Bronchial epithelial cell (primary cell): ENCODE measurements around the gene FNIP1. TPM values are rescaled to one million over a fixed set of nuclear protein-coding genes. Genes with fewer than 3 reads are reported as not detected.
A peak's percentile ranks its signal among the peaks of the same experiment; 100 is the strongest.

ENCODE experiments used
- DNase-seq: peaks from one replicate; pipeline ENCODE4 v3.0.0-alpha.2; 2010; ENCODE audit warnings: low read depth
- FAIRE-seq: peaks from 2 replicates; lab custom pipeline; 2011; peaks lifted over from hg19 to GRCh38; lab: Jason Lieb, UNC
- H3K27me3 ChIP-seq: 2 replicates; pipeline ENCODE4 v1.5.1; 2011; ENCODE audit warnings: low read length; ENCODE audit not compliant: control insufficient read depth, insufficient read depth
- H3K36me3 ChIP-seq: 2 replicates; pipeline ENCODE4 v1.5.1; 2011; ENCODE audit warnings: low read length; ENCODE audit not compliant: control insufficient read depth, insufficient read depth
- H3K4me3 ChIP-seq: 2 replicates; pipeline ENCODE4 v1.5.1; 2011; ENCODE audit warnings: mild to moderate bottlenecking, low read depth, low read length, control low read depth
- total RNA-seq: library from RNA; depleted of rRNA; stranded (reverse); fragments of >200 nt; gene quantifications from 2 replicates; pipeline ENCODE4 v1.2.1, GENCODE V29; 2014
- TF ChIP-seq, protein P1 (sequence below): IDR thresholded peaks from 2 replicates; pipeline ENCODE4 v1.5.1; 2011; ENCODE audit warnings: mild to moderate bottlenecking, moderate library complexity, low read length, control low read depth, inconsistent platforms; ENCODE audit not compliant: insufficient read depth, severe bottlenecking

FNIP1 gene
- total RNA-seq, 1 donor from 2014 or later = 45.0 TPM

DNA sequence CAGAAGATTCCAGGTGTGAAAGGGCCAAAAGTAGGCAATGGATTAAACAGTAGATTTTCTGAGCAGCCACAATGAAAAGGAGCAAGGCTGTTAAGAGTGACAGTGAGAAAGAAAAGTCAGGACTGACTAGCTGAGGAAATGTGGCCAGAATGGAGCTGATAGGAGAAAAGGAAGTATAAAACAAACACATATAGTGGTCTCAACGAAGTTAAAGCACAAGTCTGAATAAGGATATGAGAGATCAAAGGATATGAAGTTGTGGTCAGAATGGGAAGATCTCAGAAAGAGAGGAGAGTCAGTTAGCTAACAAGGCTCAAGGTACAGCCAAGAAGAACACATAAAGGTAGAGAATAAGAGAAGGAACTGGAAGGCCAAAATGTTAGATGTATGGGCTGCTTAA lies 39.9 kb downstream of the FNIP1 start:
- H3K4me3 ChIP-seq = no peak overlapping the region
- no peaks in the 10 kb centered on the region for H3K36me3 ChIP-seq
- no peak for DNase-seq
- TF ChIP-seq, protein P1, sequence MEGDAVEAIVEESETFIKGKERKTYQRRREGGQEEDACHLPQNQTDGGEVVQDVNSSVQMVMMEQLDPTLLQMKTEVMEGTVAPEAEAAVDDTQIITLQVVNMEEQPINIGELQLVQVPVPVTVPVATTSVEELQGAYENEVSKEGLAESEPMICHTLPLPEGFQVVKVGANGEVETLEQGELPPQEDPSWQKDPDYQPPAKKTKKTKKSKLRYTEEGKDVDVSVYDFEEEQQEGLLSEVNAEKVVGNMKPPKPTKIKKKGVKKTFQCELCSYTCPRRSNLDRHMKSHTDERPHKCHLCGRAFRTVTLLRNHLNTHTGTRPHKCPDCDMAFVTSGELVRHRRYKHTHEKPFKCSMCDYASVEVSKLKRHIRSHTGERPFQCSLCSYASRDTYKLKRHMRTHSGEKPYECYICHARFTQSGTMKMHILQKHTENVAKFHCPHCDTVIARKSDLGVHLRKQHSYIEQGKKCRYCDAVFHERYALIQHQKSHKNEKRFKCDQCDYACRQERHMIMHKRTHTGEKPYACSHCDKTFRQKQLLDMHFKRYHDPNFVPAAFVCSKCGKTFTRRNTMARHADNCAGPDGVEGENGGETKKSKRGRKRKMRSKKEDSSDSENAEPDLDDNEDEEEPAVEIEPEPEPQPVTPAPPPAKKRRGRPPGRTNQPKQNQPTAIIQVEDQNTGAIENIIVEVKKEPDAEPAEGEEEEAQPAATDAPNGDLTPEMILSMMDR = no peak
- no peaks in the 10 kb centered on the region for H3K27me3 ChIP-seq
- no peak for FAIRE-seq

DNA sequence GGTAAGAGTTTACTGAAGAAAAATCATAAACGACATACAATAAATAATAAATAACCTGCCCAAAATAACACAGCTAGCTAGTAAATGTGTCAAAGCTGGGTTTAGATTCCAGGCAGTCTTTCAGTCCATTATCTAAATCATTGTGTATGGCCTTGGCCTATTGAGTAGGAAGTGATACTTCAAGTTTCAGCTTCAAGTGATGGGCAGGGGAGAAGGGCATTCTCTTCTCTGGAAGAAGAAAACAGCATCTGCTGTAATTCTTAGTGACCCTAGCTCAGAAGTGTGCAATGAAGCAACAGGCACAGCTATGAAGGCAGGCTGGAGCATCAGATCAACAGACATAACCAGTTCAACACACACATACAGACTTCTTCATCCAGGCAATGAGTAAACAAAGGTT lies 42.5 kb downstream of the FNIP1 start:
- FAIRE-seq (no peak), DNase-seq (no peak)
- TF ChIP-seq, protein P1 = no peak
- Histone ChIP-seq H3K27me3 (no peaks in the 10 kb centered on the region), H3K36me3 (no peaks in the 10 kb centered on the region), H3K4me3 (no peak overlapping the region)

DNA sequence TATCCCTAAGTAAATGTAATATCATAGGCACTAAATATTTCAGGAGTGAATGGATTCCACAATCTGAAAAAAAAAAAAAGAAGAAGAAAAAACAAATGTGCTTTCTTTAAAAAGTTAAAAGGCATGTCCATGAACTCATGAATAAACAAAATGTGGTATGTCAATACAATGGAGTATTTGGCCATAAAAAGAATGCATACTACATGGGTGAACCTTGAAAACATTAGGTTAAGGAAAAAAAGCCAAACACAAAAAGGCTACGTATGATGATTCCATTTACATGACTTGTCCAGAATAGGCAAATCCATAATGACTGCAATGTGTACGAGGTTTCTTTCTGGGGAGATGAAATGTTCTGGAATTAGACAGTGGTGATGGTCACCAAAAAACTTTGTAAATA lies 45.3 kb downstream of the FNIP1 start:
- DNase-seq (no peak), FAIRE-seq (no peak)
- no peak overlapping the region for H3K4me3 ChIP-seq
- no peaks in the 10 kb centered on the region for H3K36me3 ChIP-seq
- TF ChIP-seq, protein P1 = no peak
- H3K27me3 ChIP-seq = no peaks in the 10 kb centered on the region

DNA sequence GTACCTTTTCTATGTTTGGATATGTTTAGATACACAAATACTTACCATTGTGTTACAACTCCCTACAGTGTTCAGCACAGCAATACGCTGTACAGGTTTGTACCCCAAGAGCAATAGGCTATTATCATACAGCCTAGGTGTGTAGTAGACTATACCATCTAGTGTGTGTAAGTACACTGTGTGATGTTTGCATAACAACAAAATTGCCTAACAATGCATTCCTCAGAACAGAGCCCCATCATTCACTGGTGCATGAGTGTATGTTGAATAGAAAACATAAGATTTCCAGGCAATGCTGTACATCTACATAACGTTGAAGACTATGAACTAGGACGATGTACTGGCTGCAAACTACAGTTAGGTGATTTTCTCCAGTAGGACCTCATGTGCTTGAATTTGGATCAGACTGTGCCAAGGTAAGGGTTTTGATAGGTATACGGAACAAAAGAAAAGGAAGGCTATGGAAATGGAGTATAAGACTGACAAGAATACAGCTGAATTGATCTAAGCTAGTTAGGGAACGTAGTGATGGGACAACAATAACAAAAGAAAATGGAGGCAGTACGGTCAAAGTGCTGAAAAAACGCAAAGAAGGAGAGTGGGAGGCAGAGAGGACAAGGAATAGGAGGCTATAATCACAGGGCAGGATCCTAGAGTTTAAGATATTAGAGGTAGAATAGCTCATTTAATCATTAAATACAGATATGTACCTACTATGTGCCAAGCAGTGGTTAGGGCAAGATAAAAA lies 46.9 kb downstream of the FNIP1 start:
- FAIRE-seq (peak; percentile 77), DNase-seq (peak; percentile 26)
- H3K27me3 ChIP-seq = no peaks in the 10 kb centered on the region

DNA sequence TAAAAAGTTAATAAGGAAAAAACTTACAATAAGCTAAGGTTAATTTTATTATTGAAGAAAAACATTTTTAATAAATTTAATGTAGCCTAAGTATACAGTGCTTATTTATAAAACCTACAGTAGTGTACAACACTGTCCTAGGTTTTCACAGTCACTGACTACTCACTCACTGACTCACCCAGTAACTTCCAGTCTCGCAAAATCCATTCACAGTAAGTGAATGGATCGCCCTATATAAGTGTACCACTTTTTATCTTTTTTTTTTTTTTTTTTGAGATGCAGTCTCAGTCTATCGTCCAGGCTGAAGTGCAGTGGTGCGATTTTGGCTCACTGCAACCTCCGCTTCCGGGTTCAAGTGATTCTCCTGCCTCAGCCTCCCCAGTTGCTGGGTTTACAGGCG lies 47.7 kb downstream of the FNIP1 start:
- Histone ChIP-seq H3K4me3 (no peak overlapping the region), H3K36me3 (no peaks in the 10 kb centered on the region), H3K27me3 (no peaks in the 10 kb centered on the region)
- TF ChIP-seq, protein P1 = no peak
- DNase-seq = peak; percentile 83
- no peak for FAIRE-seq

More for the DNA sequence above, 46.9 kb downstream of the FNIP1 start:
- Histone ChIP-seq H3K4me3 (no peak overlapping the region), H3K36me3 (no peaks in the 10 kb centered on the region)
- TF ChIP-seq, protein P1 = no peak
